Type B pancreatic cell (in vitro differentiated cells): ENCODE data around the gene KRT25. TPM values are rescaled to one million over a fixed set of nuclear protein-coding genes. Genes with fewer than 3 reads are reported as not detected.

Experiments
- DNase-seq: peaks from one replicate; pipeline ENCODE4 v3.0.0; 2021; ENCODE audit warnings: mixed read lengths; ENCODE audit not compliant: unreplicated experiment; ENCODE audit errors: extremely low spot score
- H3K27ac Mint-ChIP-seq: 2 replicates; pipeline ENCODE4 v1.8.0; 2021; ENCODE audit warnings: mild to moderate bottlenecking, mixed read lengths
- H3K27me3 Mint-ChIP-seq: 2 replicates; pipeline ENCODE4 v1.8.0; 2021; ENCODE audit warnings: mixed read lengths
- H3K36me3 Mint-ChIP-seq: 2 replicates; pipeline ENCODE4 v1.8.0; 2021; ENCODE audit warnings: mixed read lengths
- H3K4me1 Mint-ChIP-seq: one replicate; pipeline ENCODE4 v1.8.0; 2021; ENCODE audit warnings: mixed read lengths; ENCODE audit not compliant: unreplicated experiment
- H3K4me3 Mint-ChIP-seq: 2 replicates; pipeline ENCODE4 v1.8.0; 2021; ENCODE audit warnings: mild to moderate bottlenecking, mixed read lengths
- H3K9me3 Mint-ChIP-seq: 2 replicates; pipeline ENCODE4 v1.8.0; 2021; ENCODE audit warnings: mixed read lengths
- CTCF ChIP-seq: fragments of 200-600 bp; sonication (generic); conservative IDR thresholded peaks from 2 replicates; pipeline ENCODE4 v1.5.0; 2021; ENCODE audit warnings: antibody characterized with exemption, mild to moderate bottlenecking
- total RNA-seq: library from RNA; stranded (reverse); gene quantifications from 2 replicates; pipeline ENCODE4 v1.2.1, GENCODE V29; 2021; ENCODE audit warnings: low replicate concordance

KRT25 gene
- total RNA-seq, 1 donor from 2014 or later = not detected

- no peak for DNase-seq
- Mint-ChIP-seq H3K4me3 (no peak overlapping the region), H3K4me1 (no peaks in the 10 kb centered on the region), H3K27me3 (peaks cover 5% of the 10 kb centered on the region), H3K9me3 (no peaks in the 10 kb centered on the region), H3K36me3 (no peaks in the 10 kb centered on the region), H3K27ac (no peak overlapping the region)
- TF ChIP-seq CTCF = no peak
Measured at GRCh38 chr17:40724656-40725055, 30.5 kb downstream of the KRT25 start.

- Mint-ChIP-seq H3K36me3 (no peaks in the 10 kb centered on the region), H3K27ac (no peak overlapping the region), H3K9me3 (no peaks in the 10 kb centered on the region), H3K4me3 (no peak overlapping the region), H3K4me1 (no peaks in the 10 kb centered on the region), H3K27me3 (peaks cover 5% of the 10 kb centered on the region)
- TF ChIP-seq CTCF = no peak
- no peak for DNase-seq
Measured at GRCh38 chr17:40722241-40722640, 32.9 kb downstream of the KRT25 start.

GRCh38 chr17:40720899-40721298 is 34.2 kb downstream of the KRT25 start:
- H3K27ac Mint-ChIP-seq = no peak overlapping the region
- no peaks in the 10 kb centered on the region for H3K36me3 Mint-ChIP-seq
- no peaks in the 10 kb centered on the region for H3K4me1 Mint-ChIP-seq

DNA sequence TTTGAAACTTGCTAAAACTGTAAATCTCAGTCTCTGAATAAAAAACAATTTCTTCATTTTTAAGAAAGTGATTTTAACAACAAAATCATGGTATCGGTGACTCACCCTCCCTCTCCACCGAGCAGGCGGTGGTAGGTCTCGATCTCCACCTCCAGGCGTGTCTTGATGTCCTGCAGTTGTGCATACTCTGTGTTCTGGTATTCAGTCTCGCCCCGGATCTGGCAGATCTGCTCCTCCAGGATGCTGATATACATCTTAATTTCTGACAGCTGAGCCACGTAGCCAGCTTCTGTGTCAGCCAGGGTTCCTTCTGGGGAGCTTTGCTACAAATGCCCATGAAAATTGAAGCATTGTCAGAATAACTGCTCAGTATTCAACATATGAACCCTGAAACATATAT is 36.2 kb downstream of the KRT25 start:
- no peak for TF ChIP-seq CTCF
- DNase-seq = no peak
- Mint-ChIP-seq H3K4me1 (no peaks in the 10 kb centered on the region), H3K9me3 (no peaks in the 10 kb centered on the region), H3K4me3 (peak overlapping the region; percentile 60), H3K27me3 (no peaks in the 10 kb centered on the region), H3K27ac (peak overlapping the region; percentile 41), H3K36me3 (no peaks in the 10 kb centered on the region)

More at GRCh38 chr17:40720899-40721298, 34.2 kb downstream of the KRT25 start:
- TF ChIP-seq CTCF = no peak
- Mint-ChIP-seq H3K9me3 (no peaks in the 10 kb centered on the region), H3K27me3 (no peaks in the 10 kb centered on the region), H3K4me3 (no peak overlapping the region)
- DNase-seq = no peak

GRCh38 chr17:40717776-40718175 is 37.4 kb downstream of the KRT25 start:
- Mint-ChIP-seq H3K36me3 (no peaks in the 10 kb centered on the region), H3K27me3 (no peaks in the 10 kb centered on the region), H3K9me3 (no peaks in the 10 kb centered on the region), H3K4me3 (no peak overlapping the region), H3K4me1 (no peaks in the 10 kb centered on the region), H3K27ac (no peak overlapping the region)
- TF ChIP-seq CTCF = no peak
- no peak for DNase-seq

GRCh38 chr17:40714473-40714872 is 40.7 kb downstream of the KRT25 start:
- Mint-ChIP-seq H3K36me3 (no peaks in the 10 kb centered on the region), H3K9me3 (no peaks in the 10 kb centered on the region), H3K27ac (no peak overlapping the region), H3K27me3 (no peaks in the 10 kb centered on the region), H3K4me1 (no peaks in the 10 kb centered on the region), H3K4me3 (no peak overlapping the region)
- TF ChIP-seq CTCF = no peak
- no peak for DNase-seq
